HEK293T (cell line): ENCODE results near the gene SLC25A27.

Experiments
- CTBP1 ChIP-seq: fragments of 450-650 bp; IDR thresholded peaks from 2 replicates; pipeline ENCODE4 v1.6.1; 2016; ENCODE audit warnings: borderline replicate concordance
- ELF4 ChIP-seq: fragments of 450-650 bp; IDR thresholded peaks from 2 replicates; pipeline ENCODE4 v1.6.1; 2017; ENCODE audit warnings: antibody characterized with exemption

DNA sequence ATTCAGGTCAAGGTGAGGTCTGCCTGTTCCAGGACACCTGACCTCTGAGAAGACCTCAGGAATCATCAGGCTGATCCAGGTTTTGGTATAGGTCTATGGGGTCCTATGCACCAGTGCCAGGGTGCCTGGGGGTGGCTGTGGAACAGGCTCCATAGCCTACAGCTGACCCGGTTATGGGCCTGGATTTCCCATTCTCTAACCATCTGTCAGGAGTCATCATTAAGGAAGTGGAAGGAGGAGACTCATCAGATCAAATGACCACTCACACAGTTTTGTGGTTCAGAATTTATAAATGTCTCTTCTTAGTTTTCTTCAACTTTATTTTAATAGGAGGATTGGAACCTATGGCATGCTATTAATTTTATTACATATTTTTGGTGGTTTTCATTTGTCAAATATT, 67.6 kb downstream of the SLC25A27 start:
- TF ChIP-seq ELF4, result no peak
- no peak for TF ChIP-seq CTBP1
